ENCODE measurements around the gene PER1.

Gene PER1

GRCh38 chr17:8091033-8091687 lies 61.0 kb downstream of the PER1 start:
- DNase-seq: no peak
